Stimulated activated CD8-positive, alpha-beta memory T cell treated with anti-CD3 and anti-CD28 coated beads, Interleukin-15, amount 100 ng/mL, for 4 hours (primary cell): ENCODE measurements around the gene PRCD.

Source experiments
- DNase-seq, 2 donors: peaks; one replicate each; pipeline ENCODE4 v3.0.0-alpha.2; 2020; ENCODE audit warnings: low read depth in 2 of 2

PRCD gene

DNA sequence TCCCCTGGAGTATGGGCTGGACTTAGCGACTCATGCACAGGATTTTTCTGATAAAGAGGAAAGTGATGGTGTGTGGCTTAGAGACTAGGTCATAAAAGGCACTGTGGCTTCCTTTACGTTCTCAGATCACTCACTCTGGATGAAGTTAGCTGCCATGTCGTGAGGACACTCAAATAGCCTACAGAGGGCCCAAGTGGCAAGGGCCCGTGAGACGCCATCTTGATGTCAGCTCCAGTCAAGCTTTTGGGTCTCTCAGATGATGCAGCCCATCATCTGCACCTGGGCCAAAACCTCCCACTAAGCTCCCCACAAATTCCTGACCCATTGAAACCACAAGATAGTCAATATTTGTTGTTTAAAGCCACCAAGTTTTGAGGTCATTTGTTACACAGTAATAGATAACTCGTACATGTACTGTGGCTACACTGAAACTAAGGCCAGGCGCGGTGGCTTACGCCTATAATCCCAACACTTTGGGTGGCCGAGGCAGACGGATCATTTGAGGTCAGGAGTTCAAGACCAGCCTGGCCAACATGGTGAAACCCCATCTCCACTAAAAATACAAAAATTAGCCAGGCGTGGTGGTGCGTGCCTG, 31.1 kb downstream of the PRCD start:
- no peak for DNase-seq

DNA sequence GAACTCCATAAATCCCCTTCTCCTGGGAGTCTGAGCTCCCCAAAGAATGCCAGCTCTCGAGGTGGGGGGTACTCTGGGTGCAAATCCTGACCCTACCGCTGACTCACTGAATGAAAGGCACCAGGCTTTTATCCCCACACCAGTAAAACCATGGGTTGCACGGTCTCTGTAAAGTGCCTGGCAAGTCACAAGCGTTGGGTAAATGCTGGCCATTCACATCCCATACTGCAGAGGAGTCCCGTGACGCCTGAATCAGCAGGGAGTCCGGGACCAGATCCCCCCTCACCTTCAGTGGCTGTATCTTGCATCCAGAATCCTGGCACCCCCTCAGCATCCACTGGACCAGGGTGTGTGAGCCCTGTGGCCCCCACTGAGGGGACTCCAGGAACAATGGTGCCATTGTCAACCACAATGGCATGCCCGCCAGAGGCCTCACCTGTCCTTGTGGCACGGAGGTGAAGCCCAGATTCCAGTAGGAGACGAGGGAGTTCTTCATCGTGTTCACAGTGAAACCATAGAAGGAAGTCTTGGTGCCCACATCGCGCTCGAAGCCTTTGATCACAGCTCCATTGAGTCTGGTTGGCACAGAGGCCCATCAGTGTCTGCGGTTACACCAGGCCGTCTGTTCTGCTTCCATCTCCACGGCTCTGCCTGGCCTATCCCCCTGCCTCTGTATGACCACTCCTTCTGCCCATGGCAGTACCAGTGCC, 32.5 kb downstream of the PRCD start:
- DNase-seq, result no peak

DNA sequence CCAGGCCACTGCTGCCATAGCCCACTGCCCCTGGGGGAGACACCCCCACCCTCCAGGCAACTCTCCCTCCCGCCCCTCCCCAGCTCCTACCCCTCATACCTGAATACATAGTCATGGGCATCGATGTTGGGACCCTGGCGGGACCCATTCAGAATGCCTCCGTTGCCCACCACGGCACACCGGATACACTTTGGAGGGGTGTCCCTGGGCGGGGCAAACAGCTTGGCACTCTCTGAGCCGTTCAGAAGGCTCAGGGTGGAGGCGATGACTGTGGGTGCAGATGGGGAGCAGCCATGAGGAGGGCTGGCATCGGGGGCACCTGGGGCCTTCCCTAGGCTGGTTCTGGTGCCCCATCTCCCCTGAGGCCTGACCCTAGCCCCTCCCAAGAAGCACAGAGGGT, 33.3 kb downstream of the PRCD start:
- DNase-seq, result no peak

DNA sequence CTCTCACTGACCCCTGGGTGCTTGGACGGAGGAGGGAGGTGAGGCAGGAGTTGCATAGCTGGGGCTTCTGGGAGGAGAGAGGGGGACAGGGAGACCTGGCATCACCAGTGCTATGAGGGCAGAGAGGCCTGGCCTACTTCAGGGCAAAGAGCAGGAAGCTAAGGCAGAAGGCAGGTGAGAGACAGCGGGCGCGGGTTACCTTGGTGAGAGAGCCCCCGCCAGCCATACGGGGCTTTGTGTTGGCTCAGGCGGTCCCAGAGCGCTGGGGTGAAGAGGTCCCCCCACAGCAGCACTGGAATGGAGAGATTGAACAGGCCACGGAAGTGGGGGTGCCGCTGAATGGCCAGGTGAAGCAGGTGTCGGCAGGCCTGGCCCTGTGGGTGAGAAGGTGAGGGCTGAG, 34.3 kb downstream of the PRCD start:
- DNase-seq, result no peak

DNA sequence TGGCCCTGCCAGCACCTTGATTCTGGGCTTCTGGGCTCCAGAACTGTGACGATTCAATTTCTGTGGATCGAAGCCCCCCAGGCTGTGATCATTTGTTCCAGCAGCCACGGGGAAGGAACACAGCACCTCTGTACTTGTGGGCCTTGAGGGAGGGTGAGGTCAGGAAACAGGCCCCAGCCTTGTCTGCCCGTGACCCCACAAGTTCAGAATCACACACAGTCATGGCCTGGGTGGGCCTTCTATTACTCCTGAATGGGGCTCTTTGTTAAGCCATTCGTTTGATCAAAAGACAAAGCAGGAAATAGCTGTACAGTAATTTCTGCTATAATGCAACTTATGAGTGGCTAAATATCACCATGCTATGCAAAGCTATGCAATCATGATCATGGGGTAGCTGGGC, 35.7 kb downstream of the PRCD start:
- DNase-seq, result no peak

DNA sequence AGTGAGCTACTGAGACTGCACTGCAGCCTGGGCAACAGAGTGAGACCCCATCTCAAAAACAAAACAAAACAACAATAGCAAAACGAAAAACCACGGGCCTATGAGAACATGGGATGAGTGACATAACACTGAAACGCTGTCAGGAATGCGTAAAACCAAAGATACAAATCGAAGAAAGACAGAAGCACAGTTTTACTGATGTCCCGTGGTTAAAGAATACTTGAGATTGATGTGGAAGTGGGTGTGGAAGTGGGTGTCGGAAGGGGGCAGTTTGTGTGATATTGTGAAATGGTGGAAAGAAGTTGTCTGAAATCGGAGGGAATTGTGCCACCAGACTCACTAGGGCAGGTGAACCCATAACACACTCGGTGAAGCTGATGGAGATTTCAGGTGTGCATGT, 36.3 kb downstream of the PRCD start:
- no peak for DNase-seq

DNA sequence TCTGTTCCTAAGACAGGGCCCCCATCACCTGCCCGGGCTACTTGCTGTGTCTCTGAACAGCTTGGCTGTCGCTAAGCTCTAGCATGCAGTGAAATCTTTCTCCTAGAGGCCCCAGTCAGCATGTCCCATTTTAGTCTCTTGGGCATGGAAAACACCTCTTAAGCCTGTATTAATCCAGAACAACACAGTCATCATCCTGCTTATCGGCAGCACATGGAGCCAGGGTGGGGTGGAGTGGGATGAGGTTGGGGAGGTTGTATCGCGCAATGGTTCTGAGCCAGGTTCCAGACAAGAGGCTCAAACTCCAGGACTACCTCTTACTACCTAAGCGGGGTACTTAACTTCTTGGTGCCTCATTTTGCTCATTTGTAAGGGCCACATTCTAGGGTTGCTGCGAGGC, 38.0 kb downstream of the PRCD start:
- DNase-seq, result no peak

DNA sequence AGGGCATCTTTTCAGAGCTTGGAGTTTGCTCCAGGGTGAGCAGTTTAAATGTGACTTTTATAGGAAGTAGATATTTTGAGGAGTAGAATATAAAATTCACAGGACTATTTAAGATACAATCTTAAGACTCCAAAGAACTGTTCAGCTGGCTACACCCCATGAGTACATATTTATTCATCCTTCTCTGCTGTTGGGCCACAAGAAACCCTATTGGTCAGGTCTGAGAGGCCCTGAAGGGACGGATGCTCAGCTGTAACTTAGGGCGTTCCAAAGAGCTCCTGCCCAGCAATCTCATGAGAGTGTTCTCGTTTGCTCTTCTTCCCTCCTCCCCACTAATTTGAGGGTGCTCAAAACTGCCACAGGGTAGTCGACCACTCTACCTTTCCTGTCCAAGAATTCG, 38.5 kb downstream of the PRCD start:
- no peak for DNase-seq

DNA sequence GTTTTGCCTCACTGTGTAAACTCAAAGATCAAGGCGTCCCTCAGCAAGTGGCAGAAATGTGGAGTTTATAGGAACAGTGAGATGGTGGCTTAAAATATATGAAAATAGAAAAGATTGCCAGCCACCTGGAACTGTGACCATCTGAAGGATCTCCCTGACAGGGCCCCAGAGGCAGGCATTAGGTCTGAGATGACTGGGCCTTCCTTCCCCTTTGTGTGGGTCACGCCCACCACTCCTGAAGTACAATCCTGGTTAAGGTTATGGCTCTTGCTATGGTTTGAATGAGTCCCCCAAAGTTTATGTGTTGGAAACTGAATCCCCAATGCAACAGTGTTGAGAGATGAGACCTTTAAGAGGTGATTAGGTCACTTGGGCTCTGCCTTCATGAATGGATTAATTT, 39.4 kb downstream of the PRCD start:
- DNase-seq, result no peak

DNA sequence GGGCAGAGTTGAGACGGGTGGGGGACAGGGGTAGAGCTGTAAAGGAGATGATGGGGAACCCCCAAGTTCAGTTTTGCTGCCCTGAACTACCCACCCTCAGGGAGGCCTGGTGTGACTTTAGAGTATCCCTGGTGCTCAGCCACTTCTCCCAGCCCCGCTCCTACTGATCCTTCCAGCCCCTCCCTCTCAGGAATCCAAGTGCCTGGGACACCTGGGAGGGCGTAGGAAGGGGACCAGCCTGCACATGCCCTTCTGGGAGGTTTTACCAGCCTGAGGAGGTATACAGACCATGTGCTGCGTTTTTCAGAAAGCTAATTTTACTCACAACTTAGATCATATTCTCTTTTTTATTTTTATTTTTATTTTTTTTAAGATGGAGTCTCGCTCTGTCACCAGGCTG, 41.7 kb downstream of the PRCD start:
- DNase-seq, result no peak

DNA sequence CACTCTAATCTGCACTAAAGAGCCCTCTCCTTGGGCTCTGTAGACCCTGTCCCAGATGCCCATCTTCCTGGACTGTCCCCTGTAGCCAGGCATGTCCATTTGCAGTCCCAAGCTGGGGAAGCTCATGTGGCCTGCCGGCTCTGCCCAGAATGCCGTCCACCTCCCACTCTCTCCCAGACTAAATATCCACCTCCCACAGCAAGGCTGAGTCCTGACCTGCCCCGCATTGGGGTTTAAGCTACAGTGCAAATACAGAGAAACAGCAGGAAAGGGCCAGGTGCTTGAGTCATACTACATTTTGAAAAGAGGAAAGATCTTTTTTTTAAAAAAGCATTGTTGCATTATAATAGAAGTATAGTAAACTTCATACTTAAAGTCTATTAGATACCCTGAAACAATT, 42.8 kb downstream of the PRCD start:
- DNase-seq, result no peak

DNA sequence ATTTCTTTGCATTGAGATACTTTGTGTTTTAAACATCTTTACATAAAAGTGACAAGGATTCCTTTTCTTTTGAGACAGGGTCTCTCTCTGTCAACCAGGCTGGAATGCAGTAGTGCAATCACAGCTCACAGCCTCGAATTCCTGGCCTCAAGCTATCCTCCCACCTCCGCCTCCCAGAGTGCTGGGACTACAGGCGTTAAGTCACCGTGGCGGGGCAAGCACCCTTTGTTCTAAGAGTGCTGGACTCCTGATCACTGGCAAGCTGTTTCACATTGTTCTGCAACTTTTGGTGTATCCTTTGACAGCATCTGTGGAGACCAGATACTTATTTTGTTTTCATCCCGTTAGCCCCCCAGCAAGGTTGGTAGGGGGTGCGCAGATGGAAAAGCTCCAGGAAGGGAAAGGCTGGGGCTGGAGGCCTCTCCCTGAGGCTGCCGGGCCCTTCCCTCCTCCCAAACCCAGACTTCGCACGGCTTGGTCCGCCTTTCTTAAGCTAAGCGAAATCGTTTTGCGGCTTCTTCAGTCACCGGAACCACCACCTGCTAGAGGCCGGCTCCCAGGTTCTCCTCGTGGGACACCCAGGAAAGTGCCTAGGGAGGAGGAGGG, 44.7 kb downstream of the PRCD start:
- no peak for DNase-seq

DNA sequence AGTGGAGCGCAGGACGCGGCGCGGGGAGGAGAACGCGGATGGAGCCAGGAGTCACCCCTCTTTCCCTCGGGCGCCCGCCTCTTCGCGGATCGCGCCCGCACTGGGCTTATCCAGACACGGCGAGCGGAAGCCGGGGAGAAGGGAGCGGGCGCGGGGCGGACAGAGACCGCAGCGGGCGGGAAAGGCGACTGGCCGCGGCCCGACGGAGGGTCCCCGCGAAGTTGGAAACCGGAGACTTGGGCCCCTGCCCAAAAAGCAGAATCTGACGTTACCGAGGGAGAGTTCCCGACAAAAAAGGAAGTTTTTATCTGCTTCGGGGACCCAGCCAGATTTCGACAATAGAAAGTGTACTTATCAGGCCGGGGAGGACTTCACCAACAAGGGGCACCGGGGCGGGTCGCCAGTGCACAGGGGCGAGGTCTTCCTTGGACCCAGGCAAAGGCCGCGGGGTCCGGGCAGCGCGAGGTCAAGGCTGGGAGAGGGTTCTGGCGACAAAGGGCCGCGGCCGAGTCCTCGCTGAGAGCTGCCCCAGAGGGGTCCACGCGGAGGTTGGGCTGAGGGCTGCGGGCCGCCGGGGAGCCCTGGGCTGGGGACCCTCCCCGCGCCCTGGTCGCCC, 45.3 kb downstream of the PRCD start:
- no peak for DNase-seq

DNA sequence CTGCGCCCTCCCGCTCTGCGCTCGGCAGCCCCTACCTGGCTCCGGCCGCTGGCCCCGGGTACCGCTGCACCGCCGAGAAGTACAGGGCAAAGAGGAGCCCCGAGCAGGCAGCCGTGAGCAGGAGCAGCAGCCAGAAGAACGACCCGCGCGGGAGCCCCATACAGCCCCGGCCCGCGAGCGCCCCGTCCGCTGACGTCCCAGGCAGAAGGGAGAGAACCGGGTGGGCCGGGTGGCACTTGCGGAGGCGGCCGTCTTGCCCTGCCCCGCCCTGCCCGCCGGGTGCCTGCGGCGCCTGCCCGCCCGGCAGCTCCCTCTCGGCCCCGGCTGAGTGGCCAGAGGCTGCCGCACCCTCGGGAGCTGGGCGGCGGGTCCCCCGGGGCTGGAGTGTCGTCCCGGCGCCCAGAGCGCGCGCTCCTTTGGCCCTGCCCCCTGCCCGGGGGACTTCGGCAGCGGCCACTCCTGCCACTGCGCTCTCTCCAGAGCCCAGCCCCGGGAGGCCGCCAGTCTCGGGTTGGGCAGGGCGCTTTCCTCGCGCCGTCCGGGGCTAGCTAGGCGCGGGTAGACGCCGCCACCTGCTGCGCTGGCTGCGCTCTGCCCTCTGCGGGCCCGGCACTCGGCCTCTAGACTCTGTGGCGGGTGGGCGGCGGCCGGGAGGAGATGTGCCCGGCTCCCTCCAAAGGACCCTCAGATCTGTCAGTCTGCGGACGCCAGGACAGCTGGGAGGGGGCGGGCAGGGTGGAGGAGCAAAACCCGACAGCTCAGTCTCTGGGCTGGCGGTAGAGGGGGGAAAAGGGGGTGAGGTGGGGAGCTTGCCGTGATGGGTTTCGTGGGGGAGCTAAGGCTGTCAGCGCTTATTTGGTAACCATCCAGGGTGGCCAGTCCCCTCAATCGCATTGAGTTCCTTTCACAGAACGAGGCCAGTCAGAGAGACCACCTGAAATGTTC, 46.1 kb downstream of the PRCD start, which contains the start of gene ST6GALNAC2:
TSS of gene ST6GALNAC2 (minus strand) at position 212 of the 945 bp plus-strand sequence. CDS start at position 160, 52 bp downstream.
- DNase-seq, result peak in 1 of 2 donors; percentile 7

DNA sequence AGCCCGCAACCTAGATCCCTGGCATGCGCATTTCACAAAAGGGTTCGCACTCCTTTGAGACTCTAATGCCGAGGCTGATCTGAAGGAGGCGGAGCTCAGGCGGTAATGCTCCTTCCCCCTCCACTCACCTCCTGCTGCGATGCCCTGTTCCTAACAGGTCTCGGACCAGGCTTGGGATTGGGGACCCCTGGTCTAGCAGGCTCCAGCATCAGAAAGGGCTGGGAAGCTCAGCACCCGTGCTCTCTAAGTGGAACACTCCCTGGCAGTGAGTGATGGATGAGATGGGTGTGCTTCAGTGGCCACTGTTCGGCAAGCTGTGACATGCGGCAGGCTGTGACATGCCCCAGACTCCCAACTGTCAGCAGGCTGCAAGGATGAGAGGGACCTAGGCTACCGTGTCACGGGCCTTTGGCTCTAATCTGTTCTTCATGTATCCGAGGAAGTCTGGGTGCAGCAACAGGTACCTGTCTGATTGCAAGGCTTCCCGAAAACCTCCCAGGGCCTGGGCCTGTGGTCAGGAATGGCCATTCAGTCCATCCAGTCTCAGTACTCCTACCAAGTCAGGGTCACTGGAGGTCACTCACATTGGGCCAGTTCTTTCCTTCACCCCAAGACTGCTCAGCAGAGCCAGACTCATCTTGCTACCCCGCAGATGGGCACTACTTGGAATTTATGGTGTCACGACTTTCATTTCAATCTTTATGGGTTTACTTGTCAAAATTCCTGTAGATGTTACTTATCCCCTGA, 47.1 kb downstream of the PRCD start:
- DNase-seq, result no peak

DNA sequence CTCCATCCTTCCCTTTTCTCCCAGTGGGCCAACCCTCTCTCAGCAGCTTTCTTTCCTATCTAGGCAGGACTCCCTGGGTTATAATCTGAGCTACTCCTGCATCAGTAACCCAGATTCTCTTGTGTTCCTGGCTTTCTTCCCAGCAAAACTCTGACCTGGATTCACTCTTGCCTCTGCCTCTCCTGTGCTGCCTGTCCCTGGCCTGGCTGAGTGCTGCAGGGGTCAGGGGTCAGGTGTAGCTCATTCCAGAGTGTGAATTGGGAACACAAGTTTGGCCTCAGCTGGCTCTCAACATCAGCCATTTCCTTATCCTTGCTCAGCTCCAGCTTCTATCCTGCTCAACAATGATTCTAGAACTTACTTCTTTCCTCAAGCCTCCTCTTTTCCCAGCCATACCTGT, 48.3 kb downstream of the PRCD start:
- DNase-seq, result no peak

DNA sequence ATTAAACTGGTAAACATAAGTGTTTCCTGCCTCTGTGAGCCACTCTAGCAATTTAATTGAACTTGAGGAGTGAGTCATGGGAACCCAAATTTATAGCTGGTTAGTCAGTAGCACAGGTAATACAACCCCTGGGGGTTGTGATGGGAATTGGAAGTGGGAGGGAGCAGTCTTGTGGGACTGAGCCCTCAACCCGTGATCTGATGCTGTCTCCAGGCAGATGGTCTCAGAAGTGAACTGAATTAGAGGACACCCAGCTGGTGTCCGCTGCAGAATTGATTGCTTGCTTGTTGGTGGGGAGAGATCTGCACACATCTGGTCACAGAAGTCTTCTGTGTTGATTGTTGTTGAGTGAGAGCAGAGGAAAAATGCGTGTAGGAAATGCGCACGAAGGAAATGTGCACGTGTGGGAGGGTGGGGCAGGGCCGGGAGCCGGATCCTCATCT, 53.6 kb downstream of the PRCD start:
- DNase-seq, result no peak

DNA sequence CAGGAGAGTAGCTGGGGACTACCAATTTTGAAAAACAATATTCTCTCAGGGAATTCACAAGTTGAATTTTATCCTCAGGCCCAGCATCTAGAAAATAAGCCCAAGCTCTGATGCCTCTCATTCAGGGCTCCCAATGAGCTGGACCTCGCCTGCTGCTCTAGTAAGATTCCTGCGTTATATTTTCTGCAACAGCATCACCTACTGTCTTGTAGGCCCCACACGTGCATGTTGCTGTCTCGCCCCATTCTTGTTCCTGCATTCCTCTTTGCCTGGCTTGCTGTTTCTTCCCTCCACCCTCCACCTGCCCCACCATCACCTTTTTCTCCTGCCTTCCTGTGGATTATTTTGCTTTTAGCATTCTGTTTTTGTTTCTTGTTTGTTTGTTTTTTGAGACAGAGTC, 54.1 kb downstream of the PRCD start:
- DNase-seq, result no peak

DNA sequence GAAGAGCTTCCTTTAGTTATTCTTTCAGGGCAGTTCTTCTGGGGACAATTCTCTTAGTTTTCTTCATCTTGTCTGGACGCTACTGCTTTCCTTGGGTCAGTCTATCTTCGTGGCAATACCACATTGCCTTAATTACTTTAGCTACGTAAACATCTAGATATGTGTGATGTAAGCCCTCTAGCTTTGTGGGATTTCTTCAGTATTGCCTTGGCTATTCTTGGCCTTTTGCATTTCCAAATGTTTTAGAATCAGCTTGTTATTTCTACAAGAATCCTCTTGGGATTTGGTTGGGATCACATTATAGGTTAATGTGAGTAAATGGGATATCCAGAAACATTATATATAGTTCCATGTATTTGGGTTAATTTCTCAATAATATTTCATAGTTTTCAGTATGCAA, 54.8 kb downstream of the PRCD start:
- DNase-seq, result no peak
